HG03378 (cell line): ENCODE measurements around the gene STON1.
"Not testable (repeated sequence)": the region's sequence is repeated elsewhere in the genome, so short reads cannot be mapped to it uniquely, and the experiment has no call there.

Experiments used
- ATAC-seq: cut with Tn5 transposase; IDR thresholded peaks from one replicate; pipeline ENCODE4 v1.9.1; 2021; ENCODE audit warnings: mild to moderate bottlenecking, moderate library complexity; ENCODE audit not compliant: unreplicated experiment

The STON1 gene

DNA sequence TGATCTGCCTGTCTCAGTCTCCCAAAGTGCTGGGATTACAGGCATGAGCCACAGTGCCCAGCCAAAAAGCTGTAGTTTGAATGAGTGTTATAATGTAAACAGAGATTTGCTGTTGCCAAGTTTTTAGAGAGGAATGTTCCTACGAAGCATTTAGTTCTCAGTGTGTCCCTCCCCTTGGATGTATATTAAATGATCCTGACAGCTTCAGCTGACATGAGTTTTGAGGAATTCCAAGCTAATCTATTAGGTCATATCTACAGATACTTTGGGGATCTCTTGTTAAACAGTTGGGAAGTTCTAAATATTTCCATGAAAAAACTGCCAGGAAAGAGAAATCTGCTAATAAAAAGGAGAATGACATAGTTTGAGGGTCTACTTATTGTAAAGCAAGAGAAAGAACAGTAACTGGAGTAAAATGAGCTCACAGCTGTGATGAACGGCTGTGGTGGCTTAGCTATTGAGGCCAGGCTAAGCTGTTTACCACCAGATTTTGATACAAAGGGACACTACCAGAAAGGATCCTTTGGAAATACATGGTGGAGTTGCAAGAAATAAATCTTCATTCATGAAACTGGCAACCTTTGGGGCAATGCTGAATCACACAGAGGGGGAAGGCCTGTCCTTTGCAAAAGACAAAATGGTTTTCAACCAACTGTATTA is 2.6 kb upstream of the STON1 start:
- no peak for ATAC-seq

DNA sequence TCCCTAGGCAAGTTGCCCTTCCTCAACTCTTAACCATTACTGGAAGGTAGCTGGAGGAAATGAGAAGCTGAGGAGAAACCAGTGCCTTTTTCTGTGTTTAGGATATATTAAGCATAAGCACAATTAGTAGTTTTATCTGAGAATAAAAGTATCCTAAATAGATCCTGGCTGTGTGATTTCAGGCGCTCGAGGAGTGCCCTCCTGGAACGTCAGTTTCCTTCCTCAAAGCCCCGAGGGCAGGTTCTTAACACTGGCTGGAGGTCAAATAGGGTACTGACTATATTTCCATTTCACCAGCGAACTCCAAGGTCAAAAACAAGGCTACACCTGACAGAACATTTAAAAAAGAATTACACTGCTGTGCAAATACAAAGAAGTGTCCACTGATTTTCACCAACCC is 1.5 kb upstream of the STON1 start:
- ATAC-seq = no peak

DNA sequence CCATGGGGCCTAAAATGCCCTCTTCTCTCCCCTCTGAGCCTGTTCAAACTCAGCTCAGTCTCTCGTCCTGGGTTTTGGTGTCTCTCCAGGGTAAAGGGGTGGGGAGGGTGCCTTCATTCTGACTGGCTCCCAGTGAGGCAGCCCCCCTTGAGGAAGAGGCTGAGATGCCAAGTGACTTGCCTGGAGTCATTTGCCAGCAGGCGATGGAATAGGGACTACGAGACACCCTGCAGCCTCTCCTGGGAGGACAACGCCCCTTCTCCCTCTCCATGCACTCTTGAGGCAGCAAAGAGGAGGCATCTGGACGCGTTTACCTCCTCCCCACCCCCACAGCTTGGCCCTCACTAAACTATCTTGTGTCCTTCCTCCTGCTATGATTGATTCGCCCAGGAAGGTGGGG is 760 bp upstream of the STON1 start:
- ATAC-seq = no peak

DNA sequence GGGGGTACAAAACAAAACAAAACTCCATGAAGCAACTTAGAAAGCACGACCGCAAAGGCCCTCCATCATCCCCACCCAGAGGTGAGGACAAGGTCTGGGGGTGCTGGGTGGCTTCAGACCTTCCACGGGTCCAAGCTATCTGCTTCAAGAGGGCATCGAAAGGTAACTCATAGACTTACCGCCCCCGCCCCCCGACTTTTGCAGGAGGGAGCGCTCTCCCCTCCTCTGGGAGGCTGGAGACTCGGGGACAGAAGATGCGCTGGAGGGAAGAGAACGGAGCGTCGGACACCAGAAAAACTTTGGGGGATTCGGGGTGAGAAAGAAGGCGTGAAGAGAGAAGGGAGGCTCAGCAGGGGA is 300 bp upstream of the STON1 start:
- ATAC-seq = no peak

DNA sequence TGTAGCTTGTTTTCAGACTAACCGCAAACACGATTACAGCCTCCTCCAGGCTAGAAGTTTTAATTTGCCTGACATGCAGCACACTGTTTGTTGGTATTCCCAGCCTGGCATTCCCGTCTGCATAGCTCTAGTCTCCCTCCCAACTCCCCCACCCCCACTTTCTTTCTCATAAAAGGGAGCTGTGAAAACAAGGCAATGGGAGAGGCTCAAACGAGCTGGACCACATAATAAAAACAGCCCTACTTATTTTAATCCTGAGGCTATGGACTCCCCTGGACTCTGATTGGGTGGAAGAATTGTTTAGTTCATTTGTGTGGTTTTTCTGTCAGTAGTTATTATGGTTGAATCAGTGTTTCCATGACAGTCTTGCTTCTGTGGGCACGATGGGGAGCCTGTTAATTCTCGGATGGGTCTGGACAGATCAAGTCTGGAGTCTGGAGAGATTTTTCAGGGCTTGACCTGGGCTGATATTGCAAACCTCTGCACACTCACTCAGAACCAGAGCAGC is 1.2 kb downstream of the STON1 start:
- no peak for ATAC-seq

DNA sequence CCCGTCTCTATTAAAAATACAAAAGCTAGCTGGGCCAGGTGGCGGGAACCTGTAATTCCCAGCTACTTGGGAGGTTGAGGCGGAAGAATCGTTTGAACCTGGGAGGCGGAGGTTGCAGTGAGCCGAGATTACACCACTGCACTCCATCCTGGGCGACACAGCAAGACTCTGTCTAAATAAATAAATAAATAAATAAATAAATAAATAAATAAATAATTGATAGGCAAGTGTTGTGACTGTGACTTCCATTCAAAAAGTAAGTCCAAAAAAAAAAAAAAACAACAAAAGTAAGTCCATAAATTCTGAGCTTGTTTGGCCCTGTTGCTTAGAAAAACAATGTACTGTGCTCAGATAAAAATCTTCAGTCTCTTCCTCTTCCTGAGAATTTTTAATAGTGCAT is 2.2 kb downstream of the STON1 start:
- no peak for ATAC-seq

DNA sequence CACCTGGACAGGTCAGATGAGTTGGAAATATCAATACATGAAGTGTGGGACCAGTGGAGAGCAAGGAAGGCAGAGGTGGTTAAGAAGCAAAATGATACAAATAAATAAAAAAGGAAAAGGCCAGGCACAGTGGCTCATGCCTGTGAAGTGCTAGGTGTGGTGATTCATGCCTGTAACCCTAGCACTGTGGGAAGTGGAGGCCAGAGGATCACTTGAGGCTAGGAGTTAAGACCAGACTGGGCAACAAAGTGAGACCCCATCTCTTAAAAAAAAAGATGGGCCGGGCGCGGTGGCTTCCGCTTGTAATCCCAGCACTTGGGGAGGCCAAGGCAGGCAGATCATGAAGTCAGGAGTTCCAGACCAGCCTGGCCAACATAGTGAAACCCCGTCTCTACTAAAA is 2.9 kb downstream of the STON1 start:
- no peak for ATAC-seq

DNA sequence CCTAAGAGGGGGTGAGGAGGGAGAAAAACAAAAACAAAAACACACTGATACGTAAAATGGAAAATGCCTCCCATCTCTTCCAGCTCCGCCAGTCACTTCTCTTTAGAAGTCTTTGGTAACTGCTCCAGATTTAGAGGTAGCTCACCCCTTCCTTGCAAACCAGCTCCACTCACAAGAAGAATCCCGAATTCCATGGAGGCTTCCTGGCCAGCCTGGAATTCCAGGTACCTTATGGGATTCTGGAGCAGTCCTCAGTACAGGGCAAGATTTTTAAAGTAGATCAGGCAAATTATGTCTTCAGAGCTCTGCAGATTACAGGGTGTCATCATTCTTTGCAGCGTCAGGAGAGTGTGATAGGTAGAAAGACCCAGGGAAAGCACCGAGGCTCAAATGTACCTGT is 4.8 kb downstream of the STON1 start:
- ATAC-seq = no peak

DNA sequence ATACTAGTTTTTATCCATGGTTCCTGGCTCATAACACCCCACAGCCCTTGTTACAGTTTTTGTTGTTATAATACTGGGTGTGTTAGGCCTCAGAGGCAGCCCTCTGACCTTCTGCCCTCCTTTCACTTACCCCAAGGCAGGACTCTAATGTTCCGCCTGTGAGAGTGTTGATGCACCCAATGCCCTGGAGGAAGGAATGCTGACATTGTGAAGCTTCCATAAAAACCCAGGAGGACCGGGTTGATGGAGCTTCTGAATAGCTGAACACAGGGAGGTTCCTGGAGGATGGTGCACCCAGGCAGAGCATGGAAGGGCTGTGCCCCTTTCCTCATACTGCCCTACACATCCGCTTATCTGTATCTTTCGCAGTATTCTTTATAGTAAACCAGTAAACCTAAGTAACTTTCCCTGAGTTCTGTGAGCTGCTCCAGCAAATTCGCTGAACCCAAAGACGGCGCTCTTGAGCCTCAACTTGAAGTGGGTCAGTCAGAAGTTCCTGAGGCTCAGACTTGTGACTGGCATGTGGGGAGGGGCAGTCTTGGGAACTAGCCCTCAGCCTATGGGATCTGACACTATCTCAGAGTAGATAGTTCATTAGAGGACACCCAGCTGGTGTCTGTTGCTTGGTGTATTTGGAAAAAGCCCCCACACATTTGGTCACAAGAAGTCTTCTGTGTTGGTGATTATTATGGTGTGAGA is 10.4 kb downstream of the STON1 start:
- ATAC-seq = no peak

DNA sequence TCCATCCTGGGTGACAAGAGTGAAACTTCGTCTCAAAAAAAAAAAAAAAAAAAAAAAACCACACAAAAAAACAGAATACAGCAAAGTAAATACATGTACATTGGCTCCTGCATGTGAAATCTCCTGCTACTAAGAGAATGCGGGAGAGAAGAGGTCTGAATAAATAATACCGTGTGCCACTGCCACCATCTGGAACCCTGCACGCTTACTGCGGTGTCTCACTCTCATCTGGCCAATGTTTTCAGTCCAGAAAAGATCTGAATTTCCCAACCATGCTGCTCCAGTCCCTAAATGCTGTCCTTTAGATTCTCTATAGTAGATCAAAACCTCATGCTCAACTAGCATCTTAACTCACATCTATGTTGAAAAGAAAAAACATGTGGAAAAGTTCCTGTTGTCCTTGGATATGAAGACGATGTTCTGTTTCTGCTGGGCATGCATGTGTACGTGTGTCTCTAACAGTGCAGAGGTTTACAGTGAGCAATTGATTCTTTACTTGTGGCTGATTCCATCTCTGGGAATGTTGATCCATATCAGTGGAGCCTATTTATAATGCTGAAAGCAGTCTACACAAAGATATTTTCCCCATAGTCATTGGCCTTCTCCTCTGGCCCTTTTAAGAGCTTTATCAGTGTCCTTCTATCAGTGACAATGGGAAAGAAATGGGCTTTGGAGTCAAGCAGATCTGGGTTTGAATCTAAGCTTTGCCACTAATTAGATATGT is 11.9 kb downstream of the STON1 start:
- no peak for ATAC-seq

DNA sequence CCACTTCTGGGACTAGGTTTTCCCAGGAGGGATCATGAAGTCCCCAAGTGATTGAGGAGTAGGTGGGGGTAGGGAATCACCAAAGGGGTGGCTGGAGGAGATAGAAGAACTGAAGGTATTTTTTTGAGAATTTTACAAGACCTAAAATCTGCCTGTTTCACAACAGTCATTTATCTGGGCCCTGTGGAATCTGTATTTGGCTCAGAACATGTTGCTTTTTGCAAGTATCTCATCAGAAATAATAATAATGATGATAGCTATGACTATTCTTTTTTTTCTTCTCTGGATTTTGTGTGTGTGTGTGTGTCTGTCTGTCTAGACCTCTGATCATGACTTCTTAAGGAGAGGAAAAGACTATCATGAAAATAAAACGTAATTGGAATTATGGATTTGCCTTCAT is 13.9 kb downstream of the STON1 start:
- ATAC-seq = no peak

DNA sequence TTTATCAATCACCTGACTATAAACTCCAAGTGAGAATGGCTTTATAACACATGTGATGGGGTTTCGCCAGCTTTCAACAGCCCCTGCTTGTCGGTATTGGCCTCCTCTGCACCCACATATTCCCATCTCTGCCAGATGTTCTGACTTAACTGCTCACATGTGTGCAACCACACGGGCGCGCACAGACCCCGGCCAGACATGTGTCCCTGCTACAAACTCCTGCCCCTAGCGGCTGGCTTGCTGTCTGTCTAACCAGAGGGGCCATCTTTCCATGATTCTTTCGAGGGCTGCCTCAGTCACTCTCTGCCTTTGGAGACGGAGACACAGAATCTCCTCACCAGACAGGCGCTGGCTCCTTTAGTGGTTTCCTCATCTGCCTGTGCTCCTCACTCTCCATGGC is 15.3 kb downstream of the STON1 start:
- no peak for ATAC-seq

DNA sequence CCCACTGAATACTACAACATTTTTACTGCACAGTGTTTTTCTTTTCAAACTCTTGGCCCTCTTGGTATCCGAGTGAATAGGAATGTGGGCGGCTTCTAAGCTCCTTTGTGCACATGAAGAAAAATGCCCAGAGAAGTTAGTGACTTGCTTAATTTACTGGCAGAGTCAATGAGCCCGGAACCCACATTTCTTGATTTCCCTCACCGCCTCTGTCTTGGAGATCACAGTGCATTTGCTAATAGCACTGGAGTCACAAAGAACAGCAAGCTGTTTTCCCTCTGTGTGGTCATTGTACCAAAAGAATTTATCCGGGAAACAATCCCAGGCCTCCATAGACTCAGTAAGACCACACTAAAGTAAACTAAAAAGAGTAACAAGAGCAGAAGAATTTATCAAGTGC is 18.9 kb downstream of the STON1 start:
- no peak for ATAC-seq

DNA sequence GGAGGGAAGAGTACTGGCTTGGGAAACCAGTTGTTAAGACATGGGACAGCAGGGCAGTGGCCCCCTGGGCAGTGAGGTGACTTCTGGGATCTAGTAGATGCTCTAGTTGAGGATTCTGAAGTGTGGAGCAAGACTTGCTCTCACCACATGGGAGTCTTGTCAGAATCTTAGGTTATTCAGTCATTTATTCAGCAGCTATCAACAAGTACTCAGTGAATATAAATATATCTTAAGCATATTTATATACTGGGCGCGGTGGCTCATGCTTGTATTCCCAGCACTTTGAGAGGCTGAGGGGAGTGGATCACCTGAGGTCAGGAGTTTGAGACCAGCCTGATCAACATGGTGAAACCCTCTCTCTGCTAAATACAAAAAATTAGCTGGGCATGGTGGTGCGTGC is 20.0 kb downstream of the STON1 start:
- no peak for ATAC-seq

DNA sequence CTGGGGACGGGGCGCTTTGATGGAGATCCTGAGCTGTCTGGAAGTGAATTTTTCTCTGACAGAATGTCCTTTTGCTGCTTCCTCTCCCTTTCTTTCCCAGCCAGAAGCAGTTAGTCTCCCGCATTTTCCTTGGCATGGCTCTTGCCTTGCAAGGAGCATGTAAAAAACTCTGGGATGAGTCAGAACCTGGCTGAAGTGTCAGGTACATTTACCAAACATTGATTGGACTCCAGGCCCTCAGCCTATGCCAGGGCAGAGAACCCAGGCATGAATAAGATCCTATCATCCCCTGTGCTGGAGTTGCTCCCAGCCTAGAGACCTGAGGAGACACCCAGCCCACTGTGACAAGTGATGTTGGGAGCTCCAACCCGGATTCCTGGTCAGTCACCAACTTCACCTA is 21.6 kb downstream of the STON1 start:
- no peak for ATAC-seq

DNA sequence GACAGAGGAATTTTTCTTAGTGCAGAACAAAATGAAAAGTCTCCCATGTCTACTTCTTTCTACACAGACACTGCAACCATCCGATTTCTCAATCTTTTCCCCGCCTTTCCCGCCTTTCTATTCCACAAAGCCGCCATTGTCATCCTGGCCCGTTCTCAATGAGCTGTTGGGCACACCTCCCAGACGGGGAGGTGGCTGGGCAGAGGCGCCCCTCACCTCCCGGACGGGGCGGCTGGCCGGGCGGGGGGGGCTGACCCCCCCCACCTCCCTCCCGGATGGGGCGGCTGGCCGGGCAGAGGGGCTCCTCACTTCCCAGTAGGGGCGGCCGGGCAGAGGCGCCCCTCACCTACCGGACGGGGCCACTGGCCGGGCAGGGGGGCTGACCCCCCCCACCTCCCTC is 25.1 kb downstream of the STON1 start:
- not testable (repeated sequence) for ATAC-seq

DNA sequence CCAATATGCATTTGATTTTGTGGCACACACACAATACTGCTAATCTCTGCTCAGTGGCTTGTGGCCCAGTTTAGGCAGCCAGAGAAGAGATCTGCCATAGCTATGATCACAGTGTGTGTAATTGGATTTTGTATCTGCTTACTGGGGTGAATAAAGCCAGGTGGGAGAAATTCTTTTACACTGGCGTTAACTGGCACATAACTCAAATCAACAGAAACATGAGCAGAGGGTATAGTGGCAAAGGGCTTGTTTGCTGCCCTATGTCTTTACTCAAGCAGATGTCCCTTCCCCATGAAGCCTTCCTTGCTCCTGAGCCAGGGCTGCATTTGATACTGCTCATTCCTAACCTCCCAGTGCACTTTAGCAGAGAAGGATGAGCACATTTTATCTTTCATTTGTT is 28.5 kb downstream of the STON1 start:
- ATAC-seq = no peak

DNA sequence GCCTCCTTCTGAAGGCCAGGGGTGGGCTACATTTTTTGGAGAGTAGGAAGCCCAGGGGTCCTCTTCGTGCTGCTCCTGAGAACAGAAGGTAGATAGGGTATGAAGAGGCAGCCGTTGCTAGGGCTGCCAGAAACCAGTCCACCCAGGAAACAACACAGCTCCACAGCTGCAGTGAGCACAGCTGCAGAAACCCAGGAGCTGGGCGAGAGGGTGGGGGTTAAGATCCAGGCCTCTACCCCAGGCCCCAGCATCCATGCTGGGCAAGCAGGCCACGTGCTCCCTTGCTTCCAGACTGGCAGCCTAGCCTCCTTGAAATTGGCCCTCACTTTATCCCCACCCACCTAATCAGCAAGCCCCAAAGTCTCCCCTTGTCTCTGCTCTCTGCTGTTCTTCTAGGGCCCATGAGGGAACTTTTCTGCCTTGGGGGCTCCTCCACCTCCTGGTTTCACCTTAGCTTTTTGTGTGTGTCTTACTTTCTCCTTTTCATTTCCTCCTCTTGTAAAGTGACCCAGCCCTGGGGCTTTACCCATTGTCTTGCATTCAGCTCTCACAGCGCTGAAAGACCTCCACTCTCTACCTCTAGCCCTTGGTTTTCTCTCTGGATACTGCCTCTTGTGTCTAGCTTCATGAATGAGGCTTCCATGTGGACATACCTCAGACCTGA is 30.7 kb downstream of the STON1 start:
- ATAC-seq = no peak

DNA sequence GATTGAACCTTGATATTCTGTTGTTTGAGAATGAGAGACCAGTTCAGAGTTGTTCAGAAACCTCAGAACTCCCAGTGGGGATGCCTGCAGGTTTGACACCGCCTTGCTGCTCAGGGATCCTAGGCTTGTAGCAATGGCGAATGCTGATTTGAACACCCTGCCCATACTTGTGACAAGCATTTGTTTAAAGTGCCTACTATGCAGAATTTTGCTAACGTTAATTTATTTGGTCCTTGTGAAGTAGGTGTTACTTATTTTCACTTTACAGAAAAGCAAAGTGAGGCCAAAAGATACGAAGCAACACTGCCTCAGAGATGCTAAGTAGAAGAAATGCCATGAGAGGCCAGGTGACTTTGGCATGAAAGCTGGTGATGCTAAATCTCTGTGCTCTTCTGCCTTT is 32.3 kb downstream of the STON1 start:
- no peak for ATAC-seq

DNA sequence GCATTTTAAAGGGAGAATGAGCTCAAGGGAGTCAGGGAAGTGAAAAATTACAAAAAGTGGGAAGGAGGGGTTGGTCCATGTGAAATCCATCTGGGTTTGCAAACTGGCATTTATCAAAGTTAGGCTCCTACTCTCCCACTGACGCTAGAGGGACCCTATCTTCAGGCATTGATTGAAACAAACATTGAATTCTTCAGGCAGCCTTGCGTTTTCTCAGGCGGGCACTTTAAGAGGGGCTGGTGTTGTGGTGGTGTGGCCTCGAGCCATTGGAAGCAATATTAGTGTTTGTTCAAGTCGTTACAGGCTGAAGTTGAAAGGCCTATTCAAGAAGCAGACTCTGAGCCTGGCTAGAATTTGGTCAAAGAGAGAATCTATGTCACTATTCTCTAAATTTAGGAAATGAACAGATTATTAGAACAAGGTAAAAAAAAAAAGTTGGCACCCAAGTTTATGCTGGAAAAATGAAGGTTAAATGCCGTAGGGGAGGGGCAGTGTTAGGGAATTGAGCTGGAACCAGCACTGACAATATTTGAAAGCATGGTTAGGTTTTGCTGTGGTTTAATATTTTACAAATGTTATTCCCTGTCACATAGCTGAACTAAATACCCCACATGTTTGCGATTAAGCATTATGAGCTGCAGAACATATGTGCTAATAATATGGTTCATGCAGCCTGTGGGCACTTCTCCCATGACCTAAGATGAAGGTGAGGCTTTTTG is 36.8 kb downstream of the STON1 start:
- no peak for ATAC-seq

DNA sequence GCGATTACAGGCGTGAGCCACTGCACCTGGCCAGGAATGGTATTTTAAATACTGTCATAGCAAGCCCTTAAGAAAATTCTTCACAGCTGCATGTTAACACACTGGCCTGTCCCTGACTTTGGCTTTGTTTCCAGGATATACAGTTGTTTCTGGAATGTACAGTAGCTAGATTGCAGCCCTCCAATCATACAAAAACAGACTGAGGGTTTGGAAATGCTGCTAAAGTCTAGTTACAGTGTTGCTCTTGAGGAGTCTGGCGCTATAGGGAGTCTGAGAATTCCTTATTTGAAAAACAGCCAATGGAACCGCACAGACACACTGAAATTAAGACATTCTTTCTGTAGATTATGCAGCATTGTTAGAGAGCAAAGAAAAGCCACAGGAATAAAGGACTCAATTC is 37.7 kb downstream of the STON1 start:
- ATAC-seq = no peak
